B cell (primary cell): ENCODE results near the gene CXADR. TPM values are rescaled to one million over a fixed set of nuclear protein-coding genes. Genes with fewer than 3 reads are reported as not detected.

Experiments used
- ATAC-seq: fragments of 200-7000 bp; cut with Tn5 transposase; one replicate; pipeline ENCODE4 v1.10.0; 2021; ENCODE audit warnings: low read depth, mild to moderate bottlenecking, moderate number of reproducible peaks, moderate library complexity
- CTCF ChIA-PET: fragments of 350-600 bp; sonication (Branson Sonifier 250); formaldehyde crosslinking; loops from one replicate; lab custom pipeline; 2021; ENCODE audit warnings: antibody characterized with exemption, inconsistent platforms; lab: Charles Lee
- POLR2A ChIA-PET: fragments of 350-600 bp; sonication (Branson Sonifier 250); formaldehyde crosslinking; loops from one replicate; lab custom pipeline; 2021; ENCODE audit warnings: antibody characterized with exemption; lab: Charles Lee
- DNase-seq: peaks from one replicate; pipeline ENCODE4 v3.0.0; 2013
- H2AFZ ChIP-seq: 2 replicates; pipeline ENCODE4 v1.6.1; 2012; ENCODE audit warnings: mild to moderate bottlenecking, low read depth, low read length; ENCODE audit not compliant: insufficient read depth, poor library complexity, severe bottlenecking
- H3K27ac ChIP-seq, 2 donors: 1 replicate in 1 of 2; 2 replicates in 1 of 2; pipeline ENCODE4 v1.5.1; 2012 to 2013; ENCODE audit warnings: low read length in 2 of 2, mild to moderate bottlenecking in 2 of 2, moderate library complexity in 1 of 2
- H3K27me3 ChIP-seq, 4 experiments: fragments of 200-600 bp in 1 of 4; sonication (generic) in 1 of 4; replicated peaks in 1 of 4; 1 replicate in 2 of 4; 2 replicates in 2 of 4; pipeline versions ENCODE4 v1.6.1 to v1.7.0; 2013 to 2016; ENCODE audit warnings: low read length in 3 of 4, mild to moderate bottlenecking in 2 of 4, mixed read lengths in 1 of 4, moderate library complexity in 1 of 4; ENCODE audit not compliant: insufficient read depth in 4 of 4, control insufficient read depth in 3 of 4; ENCODE audit errors: control extremely low read depth in 1 of 4
- H3K36me3 ChIP-seq, 2 experiments: replicated peaks in 1 of 2; 1 replicate in 1 of 2; 2 replicates in 1 of 2; pipeline versions ENCODE4 v1.6.1 to v1.7.1; 2013; ENCODE audit warnings: low read length in 1 of 2; ENCODE audit not compliant: insufficient read depth in 2 of 2, control insufficient read depth in 1 of 2; ENCODE audit errors: control extremely low read depth in 1 of 2, extremely low read depth in 1 of 2
- H3K4me1 ChIP-seq, 2 donors: fragments of 200-600 bp in 1 of 2; sonication (generic) in 1 of 2; 1 replicate in 1 of 2; 2 replicates in 1 of 2; pipeline versions ENCODE4 v1.5.1 to v1.6.1; 2013 to 2017; ENCODE audit warnings: low read length in 2 of 2; ENCODE audit not compliant: control insufficient read depth in 2 of 2, insufficient read depth in 2 of 2
- H3K4me2 ChIP-seq: replicated peaks from 2 replicates; pipeline ENCODE3; 2012; ENCODE audit warnings: mild to moderate bottlenecking, low read depth, low read length; ENCODE audit not compliant: poor library complexity, severe bottlenecking
- H3K4me3 ChIP-seq, 5 experiments: fragments of 200-600 bp in 1 of 5; sonication (generic) in 1 of 5; 1 replicate in 3 of 5; 2 replicates in 2 of 5; pipeline versions ENCODE4 v1.5.1 to v1.7.0; 2011 to 2016; ENCODE audit warnings: low read length in 4 of 5, mild to moderate bottlenecking in 4 of 5, low read depth in 2 of 5, control low read depth in 1 of 5, moderate library complexity in 1 of 5; ENCODE audit not compliant: insufficient read depth in 1 of 5; ENCODE audit errors: control extremely low read depth in 1 of 5, extremely low read depth in 1 of 5
- H3K79me2 ChIP-seq: fragments of 200-600 bp; sonication (generic); one replicate; pipeline ENCODE4 v1.6.0; 2016; ENCODE audit warnings: low read length; ENCODE audit not compliant: control insufficient read depth, insufficient read depth
- H3K9ac ChIP-seq: fragments of 200-600 bp; sonication (generic); 2 replicates; pipeline ENCODE4 v1.6.1; 2017; ENCODE audit warnings: mild to moderate bottlenecking, low read length, moderate library complexity
- H3K9me3 ChIP-seq, 3 donors: one replicate each; pipeline versions ENCODE4 v1.6.1 to v1.7.1; 2013; ENCODE audit warnings: low read length in 2 of 3; ENCODE audit not compliant: control insufficient read depth in 2 of 3, insufficient read depth in 1 of 3; ENCODE audit errors: control extremely low read depth in 1 of 3
- H4K20me1 ChIP-seq: 2 replicates; pipeline ENCODE4 v1.6.0; 2012; ENCODE audit warnings: mild to moderate bottlenecking, low read length; ENCODE audit not compliant: insufficient read depth, control insufficient read depth, poor library complexity, severe bottlenecking
- H3K27ac Mint-ChIP-seq: one replicate; pipeline ENCODE4 v1.8.0; 2021; ENCODE audit warnings: mixed read lengths
- H3K27me3 Mint-ChIP-seq: one replicate; pipeline ENCODE4 v1.8.0; 2021; ENCODE audit warnings: mixed read lengths
- H3K4me1 Mint-ChIP-seq: one replicate; pipeline ENCODE4 v1.8.0; 2021; ENCODE audit warnings: mixed read lengths
- H3K4me3 Mint-ChIP-seq: one replicate; pipeline ENCODE4 v1.8.0; 2021; ENCODE audit warnings: mixed read lengths
- H3K9me3 Mint-ChIP-seq: one replicate; pipeline ENCODE4 v1.8.0; 2022; ENCODE audit warnings: mixed read lengths; ENCODE audit not compliant: insufficient read depth
- EZH2 ChIP-seq: IDR thresholded peaks from 2 replicates; pipeline ENCODE4 v1.6.1; 2012; ENCODE audit warnings: borderline replicate concordance, low read depth, mild to moderate bottlenecking, moderate library complexity, low read length; ENCODE audit not compliant: insufficient read depth, poor library complexity, severe bottlenecking
- WGBS: methylation state at CpG from one replicate; pipeline ENCODE4 v1.1.5; 2013; ENCODE audit warnings: missing lambda C conversion rate; ENCODE audit not compliant: insufficient coverage; 5-methylcytosine and 5-hydroxymethylcytosine counted together
- intact Hi-C: fragments of 100-400 bp; cut with micrococcal nuclease; formaldehyde crosslinking; loops from one replicate; pipeline ENCODE4 v1.10.0; 2022
- polyA plus RNA-seq: library from polyadenylated mRNA; depleted of rRNA; stranded (reverse); fragments of >200 nt; gene quantifications from 2 replicates; pipeline ENCODE4 v1.2.3, GENCODE V29; 2012
- total RNA-seq, 2 donors: library from RNA; stranded (reverse); fragments of 120-200 nt in 1 of 2; gene quantifications; 1 replicate in 1 of 2; 2 replicates in 1 of 2; pipeline versions ENCODE4 v1.2.3 to v1.2.4, GENCODE V29; 2013 to 2022
- TF ChIP-seq, protein P1 (sequence below): fragments of 200-600 bp; IDR thresholded peaks from one replicate; pipeline ENCODE4 v1.8.0; 2022; ENCODE audit warnings: antibody characterized with exemption, mild to moderate bottlenecking

The CXADR gene
- total and polyA plus RNA-seq, 2 donors (not counting 1 experiment from before 2014, with no cell fraction given), result not detected

DNA sequence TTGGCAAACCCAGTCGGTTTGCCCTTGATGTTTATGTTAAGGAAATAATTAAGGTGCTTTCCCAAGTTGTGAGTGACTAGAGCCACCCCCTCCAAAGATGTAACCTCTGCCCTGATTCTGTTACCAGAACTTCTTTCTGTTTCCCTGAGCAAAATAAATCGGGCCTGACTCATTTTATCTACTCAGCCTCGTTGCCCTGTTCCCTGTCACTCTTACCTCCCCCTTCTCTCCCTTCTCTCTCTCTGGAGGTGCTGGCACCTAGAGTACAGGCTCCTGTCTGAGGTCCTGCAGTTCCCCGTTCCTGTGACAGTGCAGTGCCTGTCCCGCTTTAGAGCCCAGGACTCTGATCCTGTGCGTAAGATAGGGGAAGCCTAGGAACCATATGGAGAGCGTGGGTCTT lies 35.4 kb downstream of the CXADR start:
- Histone ChIP-seq H4K20me1 (no peaks in the 10 kb centered on the region), H3K4me3 (no peak overlapping the region), H3K4me1 (no peaks in the 10 kb centered on the region), H3K36me3 (no peaks in the 10 kb centered on the region), H3K27me3 (no peaks in the 10 kb centered on the region), H3K27ac (no peak overlapping the region), H3K79me2 (no peaks in the 10 kb centered on the region), H3K9ac (no peak overlapping the region), H3K9me3 (no peaks in the 10 kb centered on the region), H2AFZ (no peak overlapping the region), H3K4me2 (no peak overlapping the region)
- POLR2A ChIA-PET, result no interaction called here
- intact Hi-C loops, result no loop called here
- CTCF ChIA-PET, result no interaction called here
- TF ChIP-seq, protein P1, sequence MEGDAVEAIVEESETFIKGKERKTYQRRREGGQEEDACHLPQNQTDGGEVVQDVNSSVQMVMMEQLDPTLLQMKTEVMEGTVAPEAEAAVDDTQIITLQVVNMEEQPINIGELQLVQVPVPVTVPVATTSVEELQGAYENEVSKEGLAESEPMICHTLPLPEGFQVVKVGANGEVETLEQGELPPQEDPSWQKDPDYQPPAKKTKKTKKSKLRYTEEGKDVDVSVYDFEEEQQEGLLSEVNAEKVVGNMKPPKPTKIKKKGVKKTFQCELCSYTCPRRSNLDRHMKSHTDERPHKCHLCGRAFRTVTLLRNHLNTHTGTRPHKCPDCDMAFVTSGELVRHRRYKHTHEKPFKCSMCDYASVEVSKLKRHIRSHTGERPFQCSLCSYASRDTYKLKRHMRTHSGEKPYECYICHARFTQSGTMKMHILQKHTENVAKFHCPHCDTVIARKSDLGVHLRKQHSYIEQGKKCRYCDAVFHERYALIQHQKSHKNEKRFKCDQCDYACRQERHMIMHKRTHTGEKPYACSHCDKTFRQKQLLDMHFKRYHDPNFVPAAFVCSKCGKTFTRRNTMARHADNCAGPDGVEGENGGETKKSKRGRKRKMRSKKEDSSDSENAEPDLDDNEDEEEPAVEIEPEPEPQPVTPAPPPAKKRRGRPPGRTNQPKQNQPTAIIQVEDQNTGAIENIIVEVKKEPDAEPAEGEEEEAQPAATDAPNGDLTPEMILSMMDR, result no peak
- no peak for TF ChIP-seq EZH2
- DNase-seq (no peak), ATAC-seq (no peak)
- 91% methylated on average over 7 of the region's 7 CpGs for WGBS
- no peaks in the 10 kb centered on the region for H3K4me1 Mint-ChIP-seq
- no peak overlapping the region for H3K27ac Mint-ChIP-seq
- no peak overlapping the region for H3K4me3 Mint-ChIP-seq
- no peaks in the 10 kb centered on the region for H3K9me3 Mint-ChIP-seq
- peaks cover 9% of the 10 kb centered on the region for H3K27me3 Mint-ChIP-seq

DNA sequence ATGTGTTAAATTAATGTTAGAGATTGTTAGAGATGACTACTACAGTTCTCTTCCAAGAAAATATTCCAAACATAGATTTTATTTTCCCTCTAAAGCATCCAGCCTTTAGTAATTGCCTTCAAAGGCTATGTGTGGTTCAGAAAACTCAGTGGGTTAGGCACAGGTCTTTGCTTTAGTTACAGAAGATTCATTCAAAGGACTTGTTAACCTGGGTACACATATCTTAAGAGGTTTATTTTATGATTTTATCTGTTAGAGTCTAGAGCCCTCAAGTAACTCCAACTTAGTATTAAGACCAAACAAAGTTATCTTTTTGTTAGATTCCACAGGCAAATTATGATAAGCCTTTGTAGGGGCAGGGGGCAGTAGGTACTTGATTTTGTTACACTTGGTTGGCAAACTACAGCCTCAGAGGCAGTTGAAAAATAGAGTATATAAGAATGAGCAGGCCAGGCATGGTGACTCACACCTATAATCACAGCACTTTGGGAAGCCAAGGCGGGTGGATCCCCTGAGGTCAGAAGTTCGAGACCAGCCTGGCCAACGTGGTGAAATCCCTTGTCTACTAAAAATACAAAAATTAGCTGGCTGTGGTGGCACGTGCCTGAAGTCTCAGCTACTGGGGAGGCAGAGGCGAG lies 37.9 kb downstream of the CXADR start:
- Histone ChIP-seq H2AFZ (no peak overlapping the region), H3K4me1 (no peaks in the 10 kb centered on the region), H3K9me3 (no peaks in the 10 kb centered on the region), H3K4me3 (no peak overlapping the region), H3K27me3 (no peaks in the 10 kb centered on the region), H3K27ac (no peak overlapping the region), H3K9ac (no peak overlapping the region), H3K36me3 (no peaks in the 10 kb centered on the region), H3K4me2 (no peak overlapping the region), H3K79me2 (no peaks in the 10 kb centered on the region), H4K20me1 (no peaks in the 10 kb centered on the region)
- ChIA-PET POLR2A (no interaction called here), CTCF (no interaction called here)
- TF ChIP-seq EZH2, result no peak
- Mint-ChIP-seq H3K4me1 (no peaks in the 10 kb centered on the region), H3K27me3 (peaks cover 19% of the 10 kb centered on the region), H3K9me3 (no peaks in the 10 kb centered on the region), H3K27ac (no peak overlapping the region), H3K4me3 (no peak overlapping the region)
- intact Hi-C loops, result no loop called here
- WGBS, result 80% methylated on average over 1 of the region's 5 CpGs
- no peak for ATAC-seq
- no peak for DNase-seq
